CD14-positive monocyte (primary cell): ENCODE measurements around the gene PIR. TPM values are rescaled to one million over a fixed set of nuclear protein-coding genes. Genes with fewer than 3 reads are reported as not detected.

Experiments used
- DNase-seq, 3 donors: peaks; one replicate each; pipeline ENCODE4 v3.0.0-alpha.2; 2011 to 2022
- H2AFZ ChIP-seq: 2 replicates; pipeline ENCODE4 v1.6.0; 2012; ENCODE audit warnings: mild to moderate bottlenecking, low read depth, low read length, inconsistent platforms; ENCODE audit not compliant: insufficient read depth, poor library complexity, severe bottlenecking
- H3K27ac ChIP-seq, 2 donors: 1 replicate in 1 of 2; 2 replicates in 1 of 2; pipeline ENCODE4 v1.5.1; 2012 to 2013; ENCODE audit warnings: low read length in 2 of 2, control low read depth in 1 of 2, inconsistent platforms in 1 of 2, low read depth in 1 of 2, mild to moderate bottlenecking in 1 of 2
- H3K27me3 ChIP-seq, 2 donors: one replicate each; pipeline versions ENCODE4 v1.6.0 to v1.6.1; 2011 to 2013; ENCODE audit warnings: low read length in 2 of 2; ENCODE audit not compliant: control insufficient read depth in 2 of 2, insufficient read depth in 2 of 2
- H3K36me3 ChIP-seq, 2 donors: replicated peaks in 1 of 2; 1 replicate in 1 of 2; 2 replicates in 1 of 2; pipeline versions ENCODE4 v1.5.1 to v1.6.1; 2012 to 2013; ENCODE audit warnings: low read length in 2 of 2, control low read depth in 1 of 2, inconsistent platforms in 1 of 2, mild to moderate bottlenecking in 1 of 2; ENCODE audit not compliant: insufficient read depth in 2 of 2, control insufficient read depth in 1 of 2
- H3K4me1 ChIP-seq, 2 donors: 1 replicate in 1 of 2; 2 replicates in 1 of 2; pipeline versions ENCODE4 v1.5.1 to v1.6.1; 2012 to 2013; ENCODE audit warnings: low read length in 2 of 2, control low read depth in 1 of 2, inconsistent platforms in 1 of 2, mild to moderate bottlenecking in 1 of 2, moderate library complexity in 1 of 2; ENCODE audit not compliant: insufficient read depth in 2 of 2, control insufficient read depth in 1 of 2
- H3K4me2 ChIP-seq: replicated peaks from 2 replicates; pipeline ENCODE3; 2012; ENCODE audit warnings: low read length, moderate library complexity, mild to moderate bottlenecking; ENCODE audit not compliant: poor library complexity, severe bottlenecking; ENCODE audit errors: extremely low read depth
- H3K4me3 ChIP-seq, 3 experiments: fragments of 200-600 bp in 1 of 3; sonication (generic) in 1 of 3; replicated peaks in 1 of 3; 1 replicate in 2 of 3; 2 replicates in 1 of 3; pipeline ENCODE4 v1.5.1; 2011 to 2013; ENCODE audit warnings: low read length in 3 of 3, mild to moderate bottlenecking in 3 of 3, control low read depth in 2 of 3, low read depth in 2 of 3, inconsistent platforms in 1 of 3, moderate library complexity in 1 of 3
- H3K79me2 ChIP-seq: 2 replicates; pipeline ENCODE4 v1.6.0; 2012; ENCODE audit warnings: mild to moderate bottlenecking, control low read depth, inconsistent platforms, low read length, moderate library complexity; ENCODE audit not compliant: insufficient read depth
- H3K9ac ChIP-seq: 2 replicates; pipeline ENCODE4 v1.6.0; 2017; ENCODE audit warnings: low read length, mild to moderate bottlenecking; ENCODE audit not compliant: insufficient read depth, poor library complexity, severe bottlenecking
- H3K9me3 ChIP-seq, 2 donors: replicated peaks in 1 of 2; 1 replicate in 1 of 2; 2 replicates in 1 of 2; pipeline versions ENCODE4 v1.5.1 to v1.6.1; 2012 to 2013; ENCODE audit warnings: low read length in 2 of 2, control low read depth in 1 of 2; ENCODE audit not compliant: control insufficient read depth in 1 of 2, insufficient read depth in 1 of 2
- H4K20me1 ChIP-seq: 2 replicates; pipeline ENCODE4 v1.6.0; 2012; ENCODE audit warnings: mild to moderate bottlenecking, low read length, control low read depth, moderate library complexity; ENCODE audit not compliant: insufficient read depth
- H3K27ac Mint-ChIP-seq, 7 donors: one replicate each; pipeline ENCODE4 v1.8.0; 2020; ENCODE audit warnings: mild to moderate bottlenecking in 7 of 7, mixed read lengths in 7 of 7, moderate library complexity in 6 of 7, inconsistent platforms in 2 of 7
- H3K27me3 Mint-ChIP-seq, 3 donors: one replicate each; pipeline ENCODE4 v1.8.0; 2021 to 2022; ENCODE audit warnings: low read depth in 3 of 3, mild to moderate bottlenecking in 3 of 3, mixed read lengths in 3 of 3, moderate library complexity in 3 of 3, inconsistent platforms in 1 of 3
- H3K36me3 Mint-ChIP-seq, 2 donors: one replicate each; pipeline ENCODE4 v1.8.0; 2020; ENCODE audit warnings: mixed read lengths in 2 of 2, inconsistent platforms in 1 of 2, mild to moderate bottlenecking in 1 of 2
- H3K4me1 Mint-ChIP-seq: one replicate; pipeline ENCODE4 v1.8.0; 2020; ENCODE audit warnings: mild to moderate bottlenecking, mixed read lengths
- H3K4me3 Mint-ChIP-seq, 2 donors: one replicate each; pipeline ENCODE4 v1.8.0; 2020; ENCODE audit warnings: mild to moderate bottlenecking in 2 of 2, mixed read lengths in 2 of 2, moderate library complexity in 1 of 2
- H3K9me3 Mint-ChIP-seq, 7 donors: one replicate each; pipeline ENCODE4 v1.8.0; 2020 to 2022; ENCODE audit warnings: mixed read lengths in 7 of 7, mild to moderate bottlenecking in 6 of 7, moderate library complexity in 6 of 7, inconsistent platforms in 2 of 7
- CTCF ChIP-seq: fragments of 200-600 bp; IDR thresholded peaks from one replicate; pipeline ENCODE4 v1.8.0; 2022; ENCODE audit warnings: antibody characterized with exemption, mild to moderate bottlenecking
- WGBS: methylation state at CpG from one replicate; pipeline ENCODE4 v1.1.5; 2013; ENCODE audit warnings: missing lambda C conversion rate; ENCODE audit not compliant: insufficient coverage; 5-methylcytosine and 5-hydroxymethylcytosine counted together
- intact Hi-C, 2 donors: fragments of 100-400 bp; cut with micrococcal nuclease; formaldehyde crosslinking; loops; one replicate each; pipeline versions ENCODE4 v1.15.0 to v1.15.1; 2023
- polyA plus RNA-seq, 3 donors: library from polyadenylated mRNA; depleted of rRNA in 1 of 3; unstranded in 2 of 3; stranded (reverse) in 1 of 3; fragments of 300-500 nt in 2 of 3; fragments of >200 nt in 1 of 3; fragmentation: Illumina TruSeq in 2 of 3; gene quantifications; 1 replicate in 2 of 3; 2 replicates in 1 of 3; pipeline ENCODE4 v1.2.3, GENCODE V29; 2012 to 2021

The PIR gene
- polyA plus RNA-seq, 3 donors = 0.05 to 0.23 TPM; not detected in 1

- no peak overlapping the region for H3K4me2 ChIP-seq
- peaks cover 0 to 2% (median 0%) of the 10 kb centered on the region in 7 donors for H3K9me3 Mint-ChIP-seq
- DNase-seq = no peak
- intact Hi-C loops = loop anchor here in 1 of 2 donors (10.0 kb wide), 1 partner anchor 124 kb away; no protein-coding TSS in a partner anchor
- no peaks in the 10 kb centered on the region for H4K20me1 ChIP-seq
- H2AFZ ChIP-seq = no peak overlapping the region
- peaks cover 8 to 21% (median 15%) of the 10 kb centered on the region in 3 donors for H3K27me3 Mint-ChIP-seq
- peaks cover 0 to 5% of the 10 kb centered on the region in 2 donors for H3K4me1 ChIP-seq
- peak overlapping the region in 1 of 7 donors; percentile 23 for H3K27ac Mint-ChIP-seq
- peaks cover 4% of the 10 kb centered on the region for H3K4me1 Mint-ChIP-seq
- H3K27ac ChIP-seq = no peak overlapping the region
- no peaks in the 10 kb centered on the region for H3K36me3 ChIP-seq
- no peaks in the 10 kb centered on the region for H3K9me3 ChIP-seq
- no peak overlapping the region for H3K4me3 ChIP-seq
- no CpG with 5 or more reads among the region's 2 CpGs for WGBS
- H3K9ac ChIP-seq = no peak overlapping the region
- H3K36me3 Mint-ChIP-seq = no peaks in the 10 kb centered on the region
- H3K79me2 ChIP-seq = no peaks in the 10 kb centered on the region
- peaks cover 3 to 48% of the 10 kb centered on the region in 2 donors for H3K27me3 ChIP-seq
- no peak for TF ChIP-seq CTCF
- peak overlapping the region in 1 of 2 donors; percentile 33 for H3K4me3 Mint-ChIP-seq
Measured at GRCh38 chrX:15340867-15341266, 152.3 kb downstream of the PIR start.

- no peak for TF ChIP-seq CTCF
- intact Hi-C loops = loop anchor here (5.0 to 10.0 kb wide), 2 partner anchors 34 to 339 kb away; no protein-coding TSS in a partner anchor
Measured at GRCh38 chrX:15336023-15336413, 157.1 kb downstream of the PIR start.

More at GRCh38 chrX:15336023-15336413, 157.1 kb downstream of the PIR start:
- peak overlapping the region; percentile 52 for H3K4me2 ChIP-seq
- H2AFZ ChIP-seq = peak overlapping the region; percentile 43
- peaks cover 9% of the 10 kb centered on the region for H3K4me1 Mint-ChIP-seq
- H3K9me3 Mint-ChIP-seq = peaks cover 0 to 11% (median 8%) of the 10 kb centered on the region in 7 donors
- peak overlapping the region; percentile 78 to 90 for H3K4me3 Mint-ChIP-seq
- no CpG with 5 or more reads among the region's 10 CpGs for WGBS
- H3K79me2 ChIP-seq = peaks cover 24% of the 10 kb centered on the region
- peaks cover 7 to 22% (median 8%) of the 10 kb centered on the region in 3 donors for H3K27me3 Mint-ChIP-seq
- H3K27ac Mint-ChIP-seq = peak overlapping the region; percentile 89 to 99 (median 94)
- peak; percentile 63 to 91 (median 75) for DNase-seq
- H3K27ac ChIP-seq = peak overlapping the region; percentile 50 to 89
- peaks cover 0 to 33% of the 10 kb centered on the region in 2 donors for H3K27me3 ChIP-seq
- peaks cover 4 to 12% of the 10 kb centered on the region in 2 donors for H3K4me1 ChIP-seq
- H3K9me3 ChIP-seq = no peaks in the 10 kb centered on the region
- peak overlapping the region; percentile 37 to 82 (median 40) for H3K4me3 ChIP-seq
- H3K9ac ChIP-seq = peak overlapping the region; percentile 85
- no peaks in the 10 kb centered on the region for H4K20me1 ChIP-seq
- H3K36me3 ChIP-seq = peaks cover 9% of the 10 kb centered on the region in 2 donors
- peaks cover 11 to 16% of the 10 kb centered on the region in 2 donors for H3K36me3 Mint-ChIP-seq
